H1 (cell line): Measurements from ENCODE around the gene GP1BB. TPM values are rescaled to one million over a fixed set of nuclear protein-coding genes. Genes with fewer than 3 reads are reported as not detected.

Experiments used
- BACH1 ChIP-seq: IDR thresholded peaks from 2 replicates; pipeline ENCODE4 v1.6.1; 2012; ENCODE audit warnings: low read length, improper control_type of control experiment
- TAF7 ChIP-seq: optimal IDR thresholded peaks from 2 replicates; pipeline ENCODE3; 2011; ENCODE audit warnings: low read depth, mild to moderate bottlenecking, inconsistent platforms, low read length, moderate library complexity, borderline replicate concordance
- polyA plus RNA-seq, 7 experiments: library from polyadenylated mRNA; depleted of rRNA in 3 of 7; stranded (reverse) in 5 of 7; unstranded in 2 of 7; fragments of >200 nt in 5 of 7; fragments of 200-250 nt in 2 of 7; gene quantifications; 1 replicate in 5 of 7; 2 replicates in 1 of 7; 4 replicates in 1 of 7; pipeline versions ENCODE4 v1.2.1 to v1.2.3, GENCODE V29; 2011 to 2013; ENCODE audit warnings: missing spikeins in 2 of 7, mixed read lengths in 2 of 7
- total RNA-seq: library from RNA; stranded (reverse); fragmentation: NEBNext Ultra II Directional; extraction: Animal tissue kit (Norgen Biotek cat#: 25700); gene quantifications from 2 replicates; pipeline ENCODE4 v1.2.1, GENCODE V29; 2021

GP1BB gene
- total and polyA plus RNA-seq, 2 of the 8 experiments (the other 6 are each of a cell fraction or from before 2014, with no cell fraction given) = 0.36 TPM; not detected in 1

DNA sequence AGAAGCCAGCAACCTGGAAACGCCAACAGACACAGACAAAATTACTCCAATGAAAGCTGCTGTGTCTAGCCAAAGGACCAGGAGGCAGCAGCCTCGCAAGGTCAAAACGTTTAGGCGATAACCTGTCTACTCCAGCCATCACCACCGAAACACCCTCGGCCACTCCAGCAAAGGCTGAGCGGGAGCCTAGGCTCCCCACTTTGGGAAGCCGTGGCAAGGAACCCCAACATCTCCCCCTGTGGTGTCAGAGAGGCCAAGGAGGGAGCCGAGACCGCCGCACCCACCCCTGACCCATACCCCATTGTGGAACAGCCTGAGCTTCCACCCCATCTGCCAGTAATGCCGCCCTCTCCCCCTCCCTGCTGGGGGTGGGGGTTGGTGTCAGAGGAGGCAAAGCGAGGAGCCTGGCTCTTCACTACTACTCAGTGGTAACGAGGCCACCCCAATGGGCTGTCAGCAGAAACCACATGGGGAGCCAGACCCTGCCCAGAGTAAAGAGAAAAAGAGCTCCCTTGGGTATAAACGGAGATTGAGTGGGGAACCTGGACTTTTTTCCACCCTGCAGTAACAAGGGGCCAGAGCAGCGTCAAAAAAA lies 43.0 kb upstream of the GP1BB start (continued):
- TF ChIP-seq TAF7 = no peak
- no peak for TF ChIP-seq BACH1
